Stomach (tissue), 4 donors: ENCODE results near the gene SGPP2.

Experiments
- CTCF ChIP-seq, 7 experiments: fragments of 450-650 bp in 4 of 7; fragments of 200-600 bp in 3 of 7; sonication (generic) in 3 of 7; IDR thresholded peaks; one replicate each; pipeline ENCODE4 v1.5.1; 2016 to 2019; ENCODE audit warnings: antibody characterized with exemption in 7 of 7, control low read depth in 2 of 7, mild to moderate bottlenecking in 1 of 7
- POLR2A ChIP-seq, 4 donors: fragments of 450-650 bp; IDR thresholded peaks; one replicate each; pipeline ENCODE4 v1.6.1; 2016; ENCODE audit warnings: antibody characterized with exemption in 4 of 4, control low read depth in 2 of 4, mild to moderate bottlenecking in 1 of 4, moderate library complexity in 1 of 4

DNA sequence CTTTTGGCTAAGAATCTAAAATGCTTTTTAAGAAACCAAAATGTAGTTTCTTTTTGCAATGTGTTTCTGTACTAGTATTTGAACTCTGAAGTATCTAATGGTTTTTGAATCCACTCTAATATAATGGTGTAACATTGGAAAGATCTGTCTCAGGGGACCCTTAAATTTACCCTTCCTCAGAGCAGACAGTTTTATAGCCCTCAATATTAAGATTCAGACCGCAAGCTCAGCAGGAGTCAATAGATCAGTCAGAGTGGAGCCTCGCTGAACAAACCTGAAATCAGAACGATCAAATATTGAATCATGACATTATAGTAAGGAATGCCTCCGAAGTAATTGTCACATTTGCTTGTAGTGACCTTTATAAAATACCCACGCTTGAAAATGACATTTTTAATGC lies 18.3 kb downstream of the SGPP2 start:
- TF ChIP-seq POLR2A (IDR thresholded peaks at IDR 0.05) (no peak), CTCF (IDR thresholded peaks at IDR 0.05) (no peak)
